HepG2 (cell line): ENCODE measurements around the gene RBPJ. TPM values are rescaled to one million over a fixed set of nuclear protein-coding genes. Genes with fewer than 3 reads are reported as not detected.

ENCODE experiments used
- CSRNP1 ChIP-seq: sonication (generic); formaldehyde crosslinking; IDR thresholded peaks from 2 replicates; pipeline ENCODE4 v1.8.1; 2023; ENCODE audit warnings: mild to moderate bottlenecking, missing genetic modification reagents
- DMTF1 ChIP-seq: sonication (generic); formaldehyde crosslinking; IDR thresholded peaks from 2 replicates; pipeline ENCODE4 v1.4.0; 2020; ENCODE audit warnings: mild to moderate bottlenecking, missing genetic modification reagents
- DNMT1 ChIP-seq: sonication (generic); formaldehyde crosslinking; IDR thresholded peaks from 2 replicates; pipeline ENCODE4 v1.5.1; 2020; ENCODE audit warnings: mild to moderate bottlenecking, missing genetic modification reagents
- EZH2 ChIP-seq: conservative IDR thresholded peaks from 2 replicates; pipeline ENCODE4 v1.6.1; 2012; ENCODE audit warnings: mild to moderate bottlenecking, low read depth, low read length, moderate library complexity
- KDM3A ChIP-seq: IDR thresholded peaks from 2 replicates; pipeline ENCODE4 v1.6.1; 2018; ENCODE audit warnings: low read depth, missing compliant biosample characterization
- SNAPC2 ChIP-seq: sonication (generic); formaldehyde crosslinking; IDR thresholded peaks from 2 replicates; pipeline ENCODE4 v1.8.1; 2022; ENCODE audit warnings: mild to moderate bottlenecking, missing genetic modification reagents
- TOE1 ChIP-seq: sonication (generic); formaldehyde crosslinking; IDR thresholded peaks from 2 replicates; pipeline ENCODE4 v1.4.0; 2020; ENCODE audit warnings: mild to moderate bottlenecking, missing genetic modification reagents
- YY1 ChIP-seq: IDR thresholded peaks from 2 replicates; pipeline ENCODE4 v1.6.1; 2011; ENCODE audit warnings: low read length, low read depth, moderate library complexity, mild to moderate bottlenecking; ENCODE audit not compliant: insufficient read depth, insufficient replicate concordance
- ZBTB43 ChIP-seq: sonication (generic); formaldehyde crosslinking; conservative IDR thresholded peaks from 2 replicates; pipeline ENCODE4 v1.4.0; 2020; ENCODE audit warnings: missing genetic modification reagents
- ZNF253 ChIP-seq: sonication (generic); formaldehyde crosslinking; IDR thresholded peaks from 2 replicates; pipeline ENCODE4 v1.8.0; 2022; ENCODE audit warnings: mild to moderate bottlenecking, missing genetic modification reagents, borderline replicate concordance
- ZNF749 ChIP-seq: sonication (generic); formaldehyde crosslinking; IDR thresholded peaks from 2 replicates; pipeline ENCODE4 v1.8.0; 2022; ENCODE audit warnings: mild to moderate bottlenecking, missing genetic modification reagents, moderate library complexity, borderline replicate concordance
- ZNF792 ChIP-seq: IDR thresholded peaks from 2 replicates; pipeline ENCODE4 v1.6.1; 2016
- polyA plus RNA-seq, 8 experiments: library from polyadenylated mRNA; depleted of rRNA in 3 of 8; stranded (reverse) in 7 of 8; unstranded in 1 of 8; fragments of >200 nt; fragmentation: Illumina TruSeq in 4 of 8; extraction: Trizol in 4 of 8; gene quantifications; 2 replicates each; pipeline versions ENCODE4 v1.2.1 to v1.2.3, GENCODE V29; 2011 to 2016; ENCODE audit warnings: low read depth in 4 of 8, missing spikeins in 1 of 8, mixed read lengths in 1 of 8; ENCODE audit not compliant: insufficient read depth in 1 of 8
- total RNA-seq, 5 experiments: library from RNA; depleted of rRNA; stranded (reverse); fragments of >200 nt; fragmentation: Illumina TruSeq; extraction: Trizol; gene quantifications; 2 replicates each; pipeline ENCODE4 v1.2.3, GENCODE V29; 2016; ENCODE audit warnings: low read depth in 1 of 5
- TF ChIP-seq, protein P1 (sequence below): sonication (generic); formaldehyde crosslinking; IDR thresholded peaks from 2 replicates; pipeline ENCODE4 v1.4.0; 2020; ENCODE audit warnings: missing genetic modification reagents
- TF ChIP-seq, protein P2 (sequence below): sonication (generic); formaldehyde crosslinking; IDR thresholded peaks from 2 replicates; pipeline ENCODE4 v1.4.0; 2020; ENCODE audit warnings: missing genetic modification reagents

RBPJ gene
- total and polyA plus RNA-seq, 2 of the 13 experiments (the other 11 are each of a cell fraction or from before 2014, with no cell fraction given), result 25.9 to 33.2 TPM

GRCh38 chr4:26319467-26319948 is 1.3 kb upstream of the RBPJ start (continued):
- 0 out of 2 replicates have a peak, but pooled peaks have one; percentile 5 for TF ChIP-seq CSRNP1 (CRISPR knock-in tag)
- TF ChIP-seq ZNF253 (CRISPR knock-in tag), result no peak
- TF ChIP-seq EZH2, result no peak
- TF ChIP-seq KDM3A (CRISPR knock-in tag), result 0 out of 2 replicates have a peak, but pooled peaks have one; percentile 59
- no peak for TF ChIP-seq DNMT1 (CRISPR knock-in tag)
- no peak for TF ChIP-seq DMTF1 (CRISPR knock-in tag)
- TF ChIP-seq SNAPC2 (CRISPR knock-in tag), result no peak
- TF ChIP-seq YY1, result peak; percentile 70
- TF ChIP-seq ZNF749 (CRISPR knock-in tag), result no peak
- TF ChIP-seq, protein P1, sequence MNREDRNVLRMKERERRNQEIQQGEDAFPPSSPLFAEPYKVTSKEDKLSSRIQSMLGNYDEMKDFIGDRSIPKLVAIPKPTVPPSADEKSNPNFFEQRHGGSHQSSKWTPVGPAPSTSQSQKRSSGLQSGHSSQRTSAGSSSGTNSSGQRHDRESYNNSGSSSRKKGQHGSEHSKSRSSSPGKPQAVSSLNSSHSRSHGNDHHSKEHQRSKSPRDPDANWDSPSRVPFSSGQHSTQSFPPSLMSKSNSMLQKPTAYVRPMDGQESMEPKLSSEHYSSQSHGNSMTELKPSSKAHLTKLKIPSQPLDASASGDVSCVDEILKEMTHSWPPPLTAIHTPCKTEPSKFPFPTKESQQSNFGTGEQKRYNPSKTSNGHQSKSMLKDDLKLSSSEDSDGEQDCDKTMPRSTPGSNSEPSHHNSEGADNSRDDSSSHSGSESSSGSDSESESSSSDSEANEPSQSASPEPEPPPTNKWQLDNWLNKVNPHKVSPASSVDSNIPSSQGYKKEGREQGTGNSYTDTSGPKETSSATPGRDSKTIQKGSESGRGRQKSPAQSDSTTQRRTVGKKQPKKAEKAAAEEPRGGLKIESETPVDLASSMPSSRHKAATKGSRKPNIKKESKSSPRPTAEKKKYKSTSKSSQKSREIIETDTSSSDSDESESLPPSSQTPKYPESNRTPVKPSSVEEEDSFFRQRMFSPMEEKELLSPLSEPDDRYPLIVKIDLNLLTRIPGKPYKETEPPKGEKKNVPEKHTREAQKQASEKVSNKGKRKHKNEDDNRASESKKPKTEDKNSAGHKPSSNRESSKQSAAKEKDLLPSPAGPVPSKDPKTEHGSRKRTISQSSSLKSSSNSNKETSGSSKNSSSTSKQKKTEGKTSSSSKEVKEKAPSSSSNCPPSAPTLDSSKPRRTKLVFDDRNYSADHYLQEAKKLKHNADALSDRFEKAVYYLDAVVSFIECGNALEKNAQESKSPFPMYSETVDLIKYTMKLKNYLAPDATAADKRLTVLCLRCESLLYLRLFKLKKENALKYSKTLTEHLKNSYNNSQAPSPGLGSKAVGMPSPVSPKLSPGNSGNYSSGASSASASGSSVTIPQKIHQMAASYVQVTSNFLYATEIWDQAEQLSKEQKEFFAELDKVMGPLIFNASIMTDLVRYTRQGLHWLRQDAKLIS (CRISPR knock-in tag), result no peak
- TF ChIP-seq ZBTB43 (CRISPR knock-in tag), result no peak
- TF ChIP-seq, protein P2, sequence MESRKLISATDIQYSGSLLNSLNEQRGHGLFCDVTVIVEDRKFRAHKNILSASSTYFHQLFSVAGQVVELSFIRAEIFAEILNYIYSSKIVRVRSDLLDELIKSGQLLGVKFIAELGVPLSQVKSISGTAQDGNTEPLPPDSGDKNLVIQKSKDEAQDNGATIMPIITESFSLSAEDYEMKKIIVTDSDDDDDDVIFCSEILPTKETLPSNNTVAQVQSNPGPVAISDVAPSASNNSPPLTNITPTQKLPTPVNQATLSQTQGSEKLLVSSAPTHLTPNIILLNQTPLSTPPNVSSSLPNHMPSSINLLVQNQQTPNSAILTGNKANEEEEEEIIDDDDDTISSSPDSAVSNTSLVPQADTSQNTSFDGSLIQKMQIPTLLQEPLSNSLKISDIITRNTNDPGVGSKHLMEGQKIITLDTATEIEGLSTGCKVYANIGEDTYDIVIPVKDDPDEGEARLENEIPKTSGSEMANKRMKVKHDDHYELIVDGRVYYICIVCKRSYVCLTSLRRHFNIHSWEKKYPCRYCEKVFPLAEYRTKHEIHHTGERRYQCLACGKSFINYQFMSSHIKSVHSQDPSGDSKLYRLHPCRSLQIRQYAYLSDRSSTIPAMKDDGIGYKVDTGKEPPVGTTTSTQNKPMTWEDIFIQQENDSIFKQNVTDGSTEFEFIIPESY, result no peak
- no peak; the same call in 1 of the 2 replicates for TF ChIP-seq ZNF792 (CRISPR knock-in tag)
- TF ChIP-seq TOE1 (CRISPR knock-in tag), result no peak
- TF ChIP-seq, all 625 proteins: peak for 137
